HCT116 (cell line): ENCODE measurements around the gene PLEKHO2. TPM values are rescaled to one million over a fixed set of nuclear protein-coding genes. Genes with fewer than 3 reads are reported as not detected.

Experiments used
- ATAC-seq: fragments of 200-7000 bp; cut with Tn5 transposase; 2 replicates; pipeline ENCODE4 v1.9.1; 2020; ENCODE audit warnings: mild to moderate bottlenecking, moderate library complexity
- BruUV-seq: library from RNA; stranded (reverse); fragments of 400-500 nt; replicated peaks from 2 replicates; lab custom pipeline; 2021; lab: Mats Ljungman, UMichigan
- CTCF ChIA-PET: fragments of 300-600 bp; sonication (Branson Sonifier 250); formaldehyde crosslinking; loops from one replicate; lab custom pipeline; 2021; ENCODE audit warnings: antibody characterized with exemption; lab: Charles Lee
- POLR2A ChIA-PET: fragments of 300-600, 350-600 bp; sonication (Branson Sonifier 250); formaldehyde crosslinking; loops from one replicate; lab custom pipeline; 2021; ENCODE audit warnings: antibody characterized with exemption; lab: Charles Lee
- RAD21 ChIA-PET, 2 experiments: fragments of 300-600 bp; sonication (Branson Sonifier 250); formaldehyde crosslinking; loops; one replicate each; lab custom pipeline; 2023; ENCODE audit warnings: low total read pairs in 2 of 2; ENCODE audit not compliant: uncharacterized antibody in 2 of 2, unreplicated experiment in 2 of 2, low non-redundant PET in 1 of 2; lab: Charles Lee
- DNase-seq: peaks from one replicate; pipeline ENCODE4 v3.0.0-alpha.2; 2010; ENCODE audit warnings: low read depth, low spot score
- H2AFZ ChIP-seq: fragments of 200-600 bp; shearing (Covaris generic), sonication (generic); 2 replicates; pipeline ENCODE4 v1.6.1; 2017; ENCODE audit warnings: low read depth, mixed run types, mixed read lengths, antibody characterized with exemption, low read length; ENCODE audit not compliant: poor library complexity, severe bottlenecking
- H3K27ac ChIP-seq: 2 replicates; pipeline ENCODE4 v1.5.1; 2012; ENCODE audit warnings: low read depth, low read length
- H3K27me3 ChIP-seq: fragments of 200-600 bp; sonication (generic); 2 replicates; pipeline ENCODE4 v1.6.1; 2016; ENCODE audit warnings: mixed run types, low read length, mixed read lengths; ENCODE audit not compliant: insufficient read depth
- H3K36me3 ChIP-seq, 2 experiments: fragments of 200-500 bp in 1 of 2; fragments of 200-600 bp in 1 of 2; sonication (Bioruptor generic) in 1 of 2; sonication (generic) in 1 of 2; 2 replicates each; pipeline versions ENCODE4 v1.5.1 to v1.6.1; 2014 to 2016; ENCODE audit warnings: low read length in 2 of 2, inconsistent platforms in 1 of 2, mixed read lengths in 1 of 2, mixed run types in 1 of 2; ENCODE audit not compliant: insufficient read depth in 2 of 2, control insufficient read depth in 1 of 2
- H3K4me1 ChIP-seq, 2 experiments: fragments of 200-600 bp in 1 of 2; sonication (generic) in 1 of 2; 2 replicates each; pipeline versions ENCODE4 v1.5.1 to v1.6.1; 2012 to 2017; ENCODE audit warnings: low read length in 2 of 2, inconsistent platforms in 1 of 2, mild to moderate bottlenecking in 1 of 2, mixed read lengths in 1 of 2, mixed run types in 1 of 2, moderate library complexity in 1 of 2; ENCODE audit not compliant: insufficient read depth in 2 of 2, control insufficient read depth in 1 of 2
- H3K4me2 ChIP-seq: fragments of 200-600 bp; sonication (generic); 2 replicates; pipeline ENCODE4 v1.6.1; 2017; ENCODE audit warnings: mixed run types, low read length, mixed read lengths
- H3K4me3 ChIP-seq, 2 experiments: fragments of 200-600 bp in 1 of 2; sonication (generic) in 1 of 2; replicated peaks in 1 of 2; 2 replicates each; pipeline ENCODE4 v1.5.1; 2011 to 2016; ENCODE audit warnings: low read length in 2 of 2, control low read depth in 1 of 2, low read depth in 1 of 2, mild to moderate bottlenecking in 1 of 2, mixed read lengths in 1 of 2, mixed run types in 1 of 2
- H3K79me2 ChIP-seq: fragments of 200-600 bp; sonication (generic); 2 replicates; pipeline ENCODE4 v1.6.1; 2017; ENCODE audit warnings: mild to moderate bottlenecking, mixed run types, low read length, moderate library complexity, mixed read lengths; ENCODE audit not compliant: insufficient read depth
- H3K9ac ChIP-seq: fragments of 200-600 bp; sonication (generic); 2 replicates; pipeline ENCODE4 v1.6.1; 2016; ENCODE audit warnings: low read length, mixed read lengths
- H3K9me2 ChIP-seq: fragments of 200-600 bp; sonication (generic), shearing (Covaris generic); 2 replicates; pipeline ENCODE4 v1.6.1; 2017; ENCODE audit warnings: mixed run types, mild to moderate bottlenecking, moderate library complexity; ENCODE audit not compliant: insufficient read depth
- H3K9me3 ChIP-seq, 2 experiments: fragments of 200-500 bp in 1 of 2; fragments of 200-600 bp in 1 of 2; sonication (Bioruptor generic) in 1 of 2; sonication (generic) in 1 of 2; 2 replicates each; pipeline ENCODE4 v1.6.1; 2014 to 2017; ENCODE audit warnings: low read length in 2 of 2, mixed read lengths in 2 of 2, inconsistent platforms in 1 of 2, low read depth in 1 of 2, mild to moderate bottlenecking in 1 of 2, mixed run types in 1 of 2, moderate library complexity in 1 of 2; ENCODE audit not compliant: control insufficient read depth in 1 of 2, insufficient read depth in 1 of 2
- H4K20me1 ChIP-seq: fragments of 200-600 bp; sonication (generic), shearing (Covaris generic); 2 replicates; pipeline ENCODE4 v1.6.1; 2017; ENCODE audit warnings: mixed run types, mild to moderate bottlenecking, moderate library complexity; ENCODE audit not compliant: insufficient read depth
- ATF3 ChIP-seq: IDR thresholded peaks from 2 replicates; pipeline ENCODE4 v1.6.1; 2012
- CEBPB ChIP-seq: IDR thresholded peaks from 2 replicates; pipeline ENCODE4 v1.6.1; 2012; ENCODE audit warnings: low read depth
- CTCF ChIP-seq, 3 experiments: fragments of 200-600 bp in 1 of 3; sonication (generic) in 1 of 3; IDR thresholded peaks in 2 of 3; conservative IDR thresholded peaks in 1 of 3; 2 replicates each; pipeline ENCODE4 v1.5.1; 2012 to 2017; ENCODE audit warnings: low read depth in 2 of 3, low read length in 2 of 3, antibody characterized with exemption in 1 of 3, borderline replicate concordance in 1 of 3, control low read depth in 1 of 3, mild to moderate bottlenecking in 1 of 3, mixed read lengths in 1 of 3, mixed run types in 1 of 3, moderate library complexity in 1 of 3; ENCODE audit not compliant: insufficient read depth in 1 of 3
- EGR1 ChIP-seq: IDR thresholded peaks from 2 replicates; pipeline ENCODE4 v1.6.1; 2012; ENCODE audit warnings: low read depth
- ELF1 ChIP-seq: IDR thresholded peaks from 2 replicates; pipeline ENCODE4 v1.6.1; 2012; ENCODE audit warnings: low read depth, borderline replicate concordance
- EZH2 ChIP-seq: fragments of 200-600 bp; sonication (generic); IDR thresholded peaks from 2 replicates; pipeline ENCODE4 v1.6.1; 2017; ENCODE audit warnings: antibody characterized with exemption, mixed run types
- EZH2phosphoT487 ChIP-seq: fragments of 200-600 bp; IDR thresholded peaks from 2 replicates; pipeline ENCODE4 v1.6.1; 2018; ENCODE audit warnings: antibody characterized with exemption, borderline replicate concordance
- JUND ChIP-seq: IDR thresholded peaks from 2 replicates; pipeline ENCODE4 v1.6.1; 2012
- POLR2A ChIP-seq: IDR thresholded peaks from 2 replicates; pipeline ENCODE4 v1.7.0; 2011; ENCODE audit warnings: borderline replicate concordance; ENCODE audit not compliant: insufficient read depth, insufficient read length; ENCODE audit errors: extremely low read depth
- POLR2AphosphoS5 ChIP-seq: IDR thresholded peaks from 2 replicates; pipeline ENCODE4 v1.6.1; 2011; ENCODE audit warnings: mild to moderate bottlenecking, low read depth, low read length, moderate library complexity
- REST ChIP-seq: IDR thresholded peaks from 2 replicates; pipeline ENCODE4 v1.6.1; 2012; ENCODE audit warnings: low read depth
- SIN3A ChIP-seq: IDR thresholded peaks from 2 replicates; pipeline ENCODE4 v1.6.1; 2012; ENCODE audit warnings: low read depth
- SP1 ChIP-seq: IDR thresholded peaks from 2 replicates; pipeline ENCODE4 v1.6.1; 2012; ENCODE audit warnings: low read depth
- SRF ChIP-seq: IDR thresholded peaks from 2 replicates; pipeline ENCODE4 v1.6.1; 2012; ENCODE audit warnings: low read depth
- TCF7L2 ChIP-seq: IDR thresholded peaks from 2 replicates; pipeline ENCODE4 v1.7.0; 2011; ENCODE audit warnings: borderline replicate concordance, inconsistent platforms; ENCODE audit not compliant: insufficient read depth, insufficient read length; ENCODE audit errors: extremely low read depth
- YY1 ChIP-seq: IDR thresholded peaks from 2 replicates; pipeline ENCODE4 v1.6.1; 2011; ENCODE audit warnings: low read length, low read depth, moderate library complexity, mild to moderate bottlenecking; ENCODE audit not compliant: insufficient replicate concordance; ENCODE audit errors: extremely low read depth
- ZBTB33 ChIP-seq: IDR thresholded peaks from 2 replicates; pipeline ENCODE4 v1.6.1; 2011; ENCODE audit warnings: mild to moderate bottlenecking, low read length, moderate library complexity; ENCODE audit not compliant: insufficient replicate concordance; ENCODE audit errors: extremely low read depth
- ZFX ChIP-seq: fragments of 450-650 bp; IDR thresholded peaks from 2 replicates; pipeline ENCODE4 v1.6.1; 2017
- ZNF274 ChIP-seq: fragments of 200-500 bp; sonication (Bioruptor generic); IDR thresholded peaks from 2 replicates; pipeline ENCODE4 v1.6.1; 2014; ENCODE audit warnings: mild to moderate bottlenecking, low read depth, low read length, inconsistent platforms
- intact Hi-C: fragments of 100-400 bp; cut with micrococcal nuclease; formaldehyde crosslinking; loops from 2 replicates; pipeline ENCODE4 v1.10.0; 2022
- total RNA-seq: library from RNA; stranded (reverse); gene quantifications from one replicate; pipeline ENCODE4 v1.2.1, GENCODE V29; 2021; ENCODE audit not compliant: unreplicated experiment

PLEKHO2 gene
- total RNA-seq, 1 experiment from 2014 or later: 8.0 TPM

GRCh38 chr15:64865998-64866520 is 24.3 kb downstream of the PLEKHO2 start:
- no TSS peak for BruUV-seq
- no peaks in the 10 kb centered on the region; a peak in 1 of 4 replicates for H3K36me3 ChIP-seq

More at GRCh38 chr15:64865998-64866520, 24.3 kb downstream of the PLEKHO2 start:
- no peaks in the 10 kb centered on the region for H3K79me2 ChIP-seq
- intact Hi-C loops: no loop called here
- H3K9me3 ChIP-seq: no peaks in the 10 kb centered on the region
- no peaks in the 10 kb centered on the region for H3K27me3 ChIP-seq
- no peaks in the 10 kb centered on the region for H3K4me1 ChIP-seq
- POLR2A ChIA-PET: interaction anchor here (0.6 kb wide), 1 partner anchor 116 kb away, joined by 3 read pairs; no protein-coding TSS in a partner anchor
- H3K9me2 ChIP-seq: no peaks in the 10 kb centered on the region
- H3K9ac ChIP-seq: no peak overlapping the region
- no peak for DNase-seq
- no peak overlapping the region for H2AFZ ChIP-seq
- H3K4me2 ChIP-seq: no peak overlapping the region
- no peak overlapping the region for H3K27ac ChIP-seq
- CTCF ChIA-PET: no interaction called here
- TF ChIP-seq SRF (no peak), POLR2AphosphoS5 (no peak), YY1 (no peak), SP1 (no peak), REST (no peak), POLR2A (no peak), ATF3 (no peak), JUND (no peak), TCF7L2 (no peak), ZFX (no peak), EZH2phosphoT487 (no peak), ELF1 (no peak), ZBTB33 (no peak), EZH2 (no peak), ZNF274 (no peak), SIN3A (no peak), CEBPB (no peak), EGR1 (no peak), CTCF (IDR thresholded peaks at IDR 0.05 in 2 of 3, conservative IDR thresholded peaks at IDR 0.05 in 1 of 3; ENCODE audit: borderline replicate concordance in 1 of 3, insufficient read depth in 1 of 3, low read depth in 2 of 3, low read length in 2 of 3) (no peak)
- TF ChIP-seq, all 23 proteins: peak for 0
- H3K4me3 ChIP-seq: no peak overlapping the region
- H4K20me1 ChIP-seq: no peaks in the 10 kb centered on the region
- RAD21 ChIA-PET: no interaction called here
- ATAC-seq: no peak
